K562 (cell line): ENCODE measurements around the gene XPR1. TPM values are rescaled to one million over a fixed set of nuclear protein-coding genes. Genes with fewer than 3 reads are reported as not detected.

ENCODE experiments used
- CCAR2 ChIP-seq: fragments of 200-400 bp; formaldehyde crosslinking; IDR thresholded peaks from 2 replicates; pipeline ENCODE4 v1.6.1; 2017; ENCODE audit warnings: mild to moderate bottlenecking, low read depth, low read length
- CTCF ChIP-seq, 3 experiments: IDR thresholded peaks in 2 of 3; conservative IDR thresholded peaks in 1 of 3; 2 replicates each; pipeline ENCODE4 v1.5.1; 2011 to 2012; ENCODE audit warnings: low read length in 3 of 3, mild to moderate bottlenecking in 3 of 3, control low read depth in 2 of 3, improper control_type of control experiment in 1 of 3, inconsistent platforms in 1 of 3, low read depth in 1 of 3, mixed read lengths in 1 of 3, moderate library complexity in 1 of 3; ENCODE audit not compliant: insufficient read depth in 2 of 3
- GTF3C2 ChIP-seq: IDR thresholded peaks from 3 replicates; pipeline ENCODE4 v1.6.1; 2011; ENCODE audit warnings: borderline replicate concordance, mild to moderate bottlenecking, moderate library complexity; ENCODE audit not compliant: insufficient read length; ENCODE audit errors: extremely low read depth
- HIVEP1 ChIP-seq: fragments of 250-450 bp; sonication (Bioruptor Pico); IDR thresholded peaks from 2 replicates; pipeline ENCODE4 v1.4.0; 2020; ENCODE audit warnings: mild to moderate bottlenecking
- LARP7 ChIP-seq: fragments of 450-650 bp; IDR thresholded peaks from 2 replicates; pipeline ENCODE4 v1.6.1; 2016
- LCOR ChIP-seq: sonication (generic); formaldehyde crosslinking; IDR thresholded peaks from 2 replicates; pipeline ENCODE4 v1.8.0; 2022; ENCODE audit warnings: mild to moderate bottlenecking, missing genetic modification reagents
- MECOM ChIP-seq: fragments of 250-450 bp; sonication (Bioruptor Pico); IDR thresholded peaks from 2 replicates; pipeline ENCODE4 v1.8.0; 2022; ENCODE audit warnings: inconsistent platforms
- NELFE ChIP-seq: IDR thresholded peaks from 2 replicates; pipeline ENCODE4 v1.6.1; 2011; ENCODE audit warnings: mild to moderate bottlenecking; ENCODE audit not compliant: insufficient read depth, insufficient read length
- TBL1XR1 ChIP-seq, 2 experiments: IDR thresholded peaks; 2 replicates each; pipeline ENCODE4 v1.6.1; 2012; ENCODE audit warnings: improper control_type of control experiment in 2 of 2, low read length in 2 of 2, mild to moderate bottlenecking in 1 of 2
- XRCC4 ChIP-seq: IDR thresholded peaks from one replicate; pipeline ENCODE4 v1.6.1; 2011; ENCODE audit not compliant: insufficient read depth, insufficient read length; ENCODE audit errors: extremely low read depth
- polyA plus RNA-seq, 8 experiments: library from polyadenylated mRNA; depleted of rRNA in 4 of 8; stranded (reverse) in 5 of 8; unstranded in 3 of 8; fragments of >200 nt; fragmentation: Nextera tagmentation in 2 of 8; fragmentation: Illumina TruSeq in 1 of 8; extraction: Ambion mirVana in 2 of 8; extraction: Trizol in 1 of 8; gene quantifications; 2 replicates each; pipeline versions ENCODE4 v1.2.1 to v1.2.3, GENCODE V29; 2011 to 2014; ENCODE audit warnings: inconsistent platforms in 1 of 8, missing spikeins in 1 of 8
- total RNA-seq, 7 experiments: library from RNA; depleted of rRNA in 6 of 7; stranded (reverse); fragments of >200 nt in 6 of 7; fragmentation: Illumina TruSeq in 2 of 7; extraction: Trizol in 2 of 7; gene quantifications; 2 replicates each; pipeline versions ENCODE4 v1.2.1 to v1.2.3, GENCODE V29; 2011 to 2021; ENCODE audit warnings: low replicate concordance in 1 of 7

The XPR1 gene
- total and polyA plus RNA-seq, 9 of the 15 experiments (the other 6 are each of a cell fraction or from before 2014, with no cell fraction given), result 3.0 to 66.2 (median 38.6) TPM

GRCh38 chr1:180859306-180859705 is 227.5 kb downstream of the XPR1 start (continued):
- no peak for TF ChIP-seq CTCF (IDR thresholded peaks at IDR 0.05 in 2 of 3, conservative IDR thresholded peaks at IDR 0.05 in 1 of 3; ENCODE audit: insufficient read depth in 2 of 3, low read depth in 1 of 3, low read length in 3 of 3)
- no peak for TF ChIP-seq TBL1XR1 (IDR thresholded peaks at IDR 0.05; ENCODE audit: low read length in 2 of 2)
- TF ChIP-seq GTF3C2, result no peak
- TF ChIP-seq CCAR2, result no peak
- TF ChIP-seq XRCC4, result no peak
- TF ChIP-seq LCOR (CRISPR knock-in tag), result no peak
- no peak for TF ChIP-seq LARP7
- TF ChIP-seq NELFE, result no peak
- TF ChIP-seq HIVEP1 (CRISPR knock-in tag), result no peak
- TF ChIP-seq MECOM (CRISPR knock-in tag), result no peak
